22Rv1 (cell line): ENCODE data around the gene MDFIC2.

Experiments
- CTCF ChIP-seq: fragments of 450-650 bp; IDR thresholded peaks from 2 replicates; pipeline ENCODE4 v1.5.1; 2017; ENCODE audit warnings: mild to moderate bottlenecking
- ZFX ChIP-seq: fragments of 450-650 bp; IDR thresholded peaks from 2 replicates; pipeline ENCODE4 v1.6.1; 2017; ENCODE audit warnings: antibody characterized with exemption, borderline replicate concordance

GRCh38 chr3:70261283-70261682, 51.2 kb downstream of the MDFIC2 start:
- no peak for TF ChIP-seq CTCF
- TF ChIP-seq ZFX = no peak
